Activated CD4-positive, alpha-beta T cell treated with anti-CD3 and anti-CD28 coated beads, Interleukin-2, amount 50 U/mL, for 4 hours (primary cell): ENCODE measurements around the gene RNU6-1.

Experiments
- DNase-seq, 2 experiments: peaks; one replicate each; pipeline ENCODE4 v3.0.0-alpha.2; 2020

Gene RNU6-1

DNA sequence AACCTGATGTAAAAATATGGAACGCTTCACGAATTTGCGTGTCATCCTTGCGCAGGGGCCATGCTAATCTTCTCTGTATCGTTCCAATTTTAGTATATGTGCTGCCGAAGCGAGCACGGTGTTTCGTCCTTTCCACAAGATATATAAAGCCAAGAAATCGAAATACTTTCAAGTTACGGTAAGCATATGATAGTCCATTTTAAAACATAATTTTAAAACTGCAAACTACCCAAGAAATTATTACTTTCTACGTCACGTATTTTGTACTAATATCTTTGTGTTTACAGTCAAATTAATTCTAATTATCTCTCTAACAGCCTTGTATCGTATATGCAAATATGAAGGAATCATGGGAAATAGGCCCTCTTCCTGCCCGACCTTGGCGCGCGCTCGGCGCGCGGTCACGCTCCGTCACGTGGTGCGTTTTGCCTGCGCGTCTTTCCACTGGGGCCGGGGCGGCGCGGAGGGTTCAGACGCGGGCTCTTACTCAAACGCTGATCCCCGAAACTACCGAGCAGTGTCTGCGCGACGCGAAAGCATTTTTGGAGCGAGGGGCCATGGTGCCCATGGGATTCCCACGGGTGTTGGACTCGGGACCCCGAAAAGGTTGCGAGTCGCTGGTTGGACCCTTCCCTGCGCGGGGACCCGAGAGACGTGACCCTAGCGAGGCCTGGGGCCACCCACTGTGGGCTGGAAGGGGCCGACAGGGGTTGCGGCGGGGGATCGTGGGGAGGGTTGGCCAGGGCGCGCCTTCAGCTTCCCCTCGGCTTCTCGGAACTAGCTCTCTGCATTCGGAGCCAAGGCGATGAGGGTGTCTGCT, at the start of gene RNU6-1:
TSS of gene RNU6-1 (minus strand) at position 117 of the 820 bp plus-strand sequence.
- DNase-seq: peak; percentile 95

DNA sequence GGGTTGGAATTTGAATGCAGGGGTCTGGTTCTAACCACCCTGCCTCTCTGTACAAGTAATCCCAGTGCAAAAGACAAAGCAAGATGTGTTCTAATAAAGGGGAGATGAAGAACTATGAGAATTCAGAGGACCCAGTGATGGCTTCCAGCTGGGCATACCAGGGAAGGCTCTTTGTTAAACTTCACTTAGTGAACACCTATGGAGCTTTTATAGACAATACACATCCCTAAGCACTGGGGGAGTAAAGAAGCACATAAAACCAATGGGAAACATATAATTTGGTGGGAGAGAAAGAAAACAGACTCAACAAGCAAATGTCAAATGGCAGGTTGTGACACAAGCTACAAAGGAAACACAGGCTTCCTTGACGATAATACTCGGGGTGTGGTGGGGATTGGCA, 47.9 kb upstream of the RNU6-1 start:
- DNase-seq: no peak

DNA sequence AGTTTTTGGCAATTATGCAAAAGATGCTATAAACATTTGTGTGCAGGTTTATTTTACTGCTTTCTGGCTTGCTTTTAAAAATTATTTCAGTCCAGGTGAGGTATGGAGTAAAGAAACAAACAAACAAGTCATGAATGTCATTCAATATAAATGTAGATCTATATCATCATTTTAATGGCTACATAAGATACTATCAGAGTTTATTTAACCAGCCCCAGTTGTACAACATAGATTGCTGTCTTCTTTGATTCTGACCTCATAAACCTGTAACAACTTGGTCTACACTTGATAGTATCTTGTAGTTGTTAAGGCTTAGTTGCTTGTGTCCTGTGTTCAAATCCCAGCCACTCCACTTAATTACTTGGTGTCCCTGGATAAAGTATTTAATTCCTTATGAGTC, 46.0 kb upstream of the RNU6-1 start:
- DNase-seq: no peak

DNA sequence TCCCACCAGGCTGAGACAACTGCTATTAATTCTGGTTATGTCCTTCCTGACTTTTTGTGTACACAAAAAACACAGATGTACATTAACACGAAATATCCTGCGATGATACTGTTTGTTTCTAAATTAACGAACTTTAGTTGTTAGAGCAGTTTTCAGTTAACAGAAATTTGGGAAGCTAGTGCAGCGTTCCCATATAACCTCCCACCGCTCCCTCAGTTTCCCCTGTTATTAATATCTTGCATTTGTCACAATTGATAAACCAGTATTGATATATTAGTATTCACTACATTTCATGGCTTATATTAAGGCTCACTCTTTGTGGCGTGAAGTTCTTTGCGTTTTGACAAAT, 45.3 kb upstream of the RNU6-1 start:
- no peak for DNase-seq

DNA sequence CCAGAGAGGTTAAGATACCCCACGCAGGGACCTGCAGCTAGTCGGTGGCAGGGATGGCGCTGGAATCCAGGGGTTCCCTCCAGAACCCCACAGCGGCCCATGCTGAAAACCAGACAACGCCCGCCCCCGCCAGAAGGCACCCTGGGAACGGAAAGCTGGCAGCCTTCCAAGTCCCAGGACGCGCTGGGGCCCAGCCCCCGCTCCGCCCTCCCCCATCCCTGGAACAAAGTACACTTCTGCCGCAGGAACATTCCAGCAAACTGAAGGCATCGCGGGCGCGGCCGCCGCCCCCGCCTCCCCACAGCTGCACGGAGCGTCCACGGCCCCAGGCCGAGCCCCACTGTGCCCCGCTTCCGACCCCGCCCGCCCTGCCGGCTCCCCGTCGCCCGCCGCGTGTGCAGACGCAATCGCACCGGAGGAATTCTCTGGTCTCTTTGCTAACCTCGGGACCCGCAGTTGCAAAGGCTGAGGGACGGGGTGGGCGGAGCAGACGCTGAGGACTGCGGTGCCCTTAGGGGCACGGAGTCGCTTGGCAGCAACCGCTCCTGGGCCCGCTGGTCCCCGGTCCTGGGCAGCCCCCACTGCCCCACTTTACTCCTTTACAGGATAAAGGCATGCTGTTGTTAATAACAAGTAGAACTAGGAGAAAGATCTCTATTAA, 44.8 kb upstream of the RNU6-1 start:
- DNase-seq: peak; percentile 51 to 52

DNA sequence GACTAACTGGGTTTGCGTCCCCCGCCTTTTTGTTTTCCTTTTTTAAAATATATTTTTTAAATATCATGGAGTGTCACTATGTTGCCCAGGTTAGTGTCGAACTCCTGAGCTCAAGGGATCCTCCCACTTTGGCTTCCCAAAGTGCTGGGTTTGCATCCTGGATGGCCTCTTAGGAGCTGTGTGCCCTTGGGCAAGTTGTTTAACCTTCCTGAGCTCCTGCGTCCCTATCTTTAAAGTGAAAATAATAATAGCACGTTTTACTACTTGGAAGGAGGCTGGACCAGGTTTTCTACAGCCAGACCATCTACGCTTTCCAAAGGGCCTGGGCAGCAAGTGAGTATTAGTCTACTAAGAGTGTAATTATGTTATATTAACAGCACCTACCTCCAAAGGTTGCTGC, 44.2 kb upstream of the RNU6-1 start:
- no peak for DNase-seq

DNA sequence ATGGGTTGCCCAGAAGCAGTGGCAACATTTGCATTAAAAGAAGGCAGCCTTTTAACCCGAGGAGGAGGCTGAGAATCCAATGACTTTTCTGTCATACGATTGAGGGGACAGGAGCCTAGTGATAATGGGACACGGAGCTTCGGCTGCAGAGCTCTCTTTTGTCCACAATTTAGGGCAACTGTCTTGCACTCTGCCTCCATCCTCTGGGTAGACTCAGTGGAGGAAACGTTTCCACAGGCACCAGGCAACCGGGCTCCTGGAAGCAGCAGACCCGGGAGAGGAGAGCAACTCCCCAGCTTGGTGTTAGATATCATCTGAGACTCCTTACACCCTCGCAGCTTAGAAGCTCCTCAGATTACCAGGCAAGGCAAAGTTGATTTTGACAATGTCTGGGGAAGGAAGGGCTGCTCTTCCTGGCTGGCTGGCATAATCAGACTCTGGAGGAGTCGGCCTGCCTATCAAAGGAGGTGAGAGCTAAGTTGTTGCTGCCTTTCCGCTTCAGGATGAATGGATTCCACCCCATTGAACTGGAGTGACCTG, 43.5 kb upstream of the RNU6-1 start:
- DNase-seq: no peak

DNA sequence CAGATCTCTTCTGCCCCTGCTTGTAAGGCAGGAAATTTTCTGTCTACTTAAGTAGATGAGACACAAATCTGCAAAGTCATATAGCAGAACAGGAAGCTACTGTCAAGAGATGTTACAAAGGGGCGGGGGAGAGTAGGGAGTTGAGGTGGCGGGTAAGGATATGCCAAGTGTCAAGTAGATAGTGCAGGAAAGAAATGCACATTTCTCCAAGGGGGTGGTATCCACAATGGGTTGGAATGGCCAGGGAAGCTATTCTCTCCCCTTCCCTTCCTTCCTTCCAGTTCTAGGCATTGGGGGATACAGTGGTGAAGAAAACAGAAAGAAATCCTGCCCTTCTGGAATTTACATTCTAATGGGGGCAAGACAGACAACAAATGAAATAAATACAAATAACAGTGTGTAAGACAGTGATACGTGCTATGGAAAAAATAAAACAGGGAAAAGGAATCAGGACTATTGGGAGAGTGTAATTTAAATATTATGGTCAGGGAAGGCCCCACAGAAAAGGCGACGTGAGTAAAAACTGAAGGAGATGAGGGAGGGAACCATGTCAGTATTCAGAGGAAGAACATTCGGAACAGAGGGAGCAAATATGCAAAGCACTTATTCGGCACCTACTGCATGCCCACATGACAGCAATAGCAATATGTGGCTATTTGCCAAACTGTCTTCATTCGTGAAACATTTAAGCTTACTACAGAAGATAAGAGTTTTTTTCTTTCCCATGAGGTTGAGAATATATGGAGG, 42.8 kb upstream of the RNU6-1 start:
- no peak for DNase-seq

DNA sequence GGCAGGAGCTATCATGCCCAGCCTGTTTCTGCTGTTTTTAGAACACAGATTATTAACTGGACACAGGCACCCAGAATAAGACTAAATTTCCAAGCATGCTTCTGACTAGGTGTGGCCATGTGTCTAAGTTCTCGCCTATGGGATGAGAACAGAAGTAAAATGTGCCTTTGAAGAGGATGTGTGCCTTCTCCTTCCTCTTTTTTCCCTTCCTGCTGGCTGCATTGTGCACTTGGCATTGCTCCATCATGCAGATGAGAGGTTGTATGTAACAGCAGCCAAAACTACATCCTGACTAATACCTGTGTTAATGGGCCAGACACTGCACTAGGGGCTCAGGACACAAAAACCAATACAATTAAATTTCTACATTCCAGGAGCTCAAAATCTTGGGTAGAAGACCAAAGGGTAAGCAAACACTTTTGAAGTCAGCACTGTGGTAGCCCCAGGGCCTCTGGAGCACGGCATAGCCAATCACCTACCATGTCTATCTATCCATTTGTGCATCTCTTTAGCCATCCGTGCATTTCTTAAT, 40.9 kb upstream of the RNU6-1 start:
- DNase-seq: no peak

DNA sequence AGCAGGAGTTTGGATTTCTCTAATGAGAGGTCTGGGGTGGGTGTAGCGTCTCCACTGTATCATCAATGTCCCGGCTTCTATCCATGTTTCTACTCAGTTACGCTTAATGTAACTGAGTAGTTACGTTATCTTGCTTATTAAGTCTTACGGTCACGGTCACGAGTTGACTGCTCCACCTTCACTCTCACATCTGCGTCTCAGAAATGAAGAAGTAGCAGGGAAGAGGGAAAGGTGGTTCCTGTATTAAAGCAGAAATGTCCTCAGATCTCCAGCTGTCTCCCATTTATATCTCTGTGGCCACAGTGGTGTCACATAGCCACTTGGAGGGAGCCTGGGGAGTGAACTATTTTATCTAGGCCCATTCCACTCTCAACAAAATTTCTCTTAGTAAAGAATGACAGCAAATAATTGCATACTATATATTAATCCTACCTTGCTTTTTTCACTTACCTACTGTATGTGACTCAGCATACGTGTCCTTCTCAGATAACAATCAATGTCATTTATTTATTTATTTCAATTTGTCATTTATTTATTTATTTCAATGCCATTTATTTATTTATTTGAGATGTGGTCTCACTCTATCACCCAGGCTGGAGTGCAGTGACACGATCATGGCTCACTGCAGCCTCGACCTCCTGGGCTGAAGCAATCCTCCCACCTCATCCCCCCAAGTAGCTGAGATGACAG, 39.7 kb upstream of the RNU6-1 start:
- DNase-seq: no peak

DNA sequence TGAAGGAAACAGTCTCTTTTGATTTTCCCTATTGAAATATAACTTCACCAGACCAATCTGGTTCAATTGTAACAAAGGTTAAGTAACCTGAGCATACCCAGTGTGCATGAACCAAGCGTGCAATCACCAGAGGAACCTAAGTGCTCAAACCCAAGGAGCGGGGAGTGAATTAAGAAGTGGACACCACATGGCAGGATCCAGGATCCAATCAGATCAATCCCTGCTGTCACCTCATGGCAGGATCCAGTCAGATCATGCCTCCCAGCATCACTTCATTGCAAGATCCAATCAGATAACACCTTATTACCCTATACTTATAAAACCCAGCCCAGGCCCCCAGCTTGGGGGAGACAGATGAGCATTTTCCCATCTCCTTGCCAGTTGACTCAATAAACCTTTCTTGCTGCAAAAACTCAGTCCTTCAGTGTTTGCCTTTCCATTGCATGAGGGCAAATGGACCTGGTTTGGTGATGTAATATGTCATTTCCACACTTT, 38.9 kb upstream of the RNU6-1 start:
- DNase-seq: no peak

DNA sequence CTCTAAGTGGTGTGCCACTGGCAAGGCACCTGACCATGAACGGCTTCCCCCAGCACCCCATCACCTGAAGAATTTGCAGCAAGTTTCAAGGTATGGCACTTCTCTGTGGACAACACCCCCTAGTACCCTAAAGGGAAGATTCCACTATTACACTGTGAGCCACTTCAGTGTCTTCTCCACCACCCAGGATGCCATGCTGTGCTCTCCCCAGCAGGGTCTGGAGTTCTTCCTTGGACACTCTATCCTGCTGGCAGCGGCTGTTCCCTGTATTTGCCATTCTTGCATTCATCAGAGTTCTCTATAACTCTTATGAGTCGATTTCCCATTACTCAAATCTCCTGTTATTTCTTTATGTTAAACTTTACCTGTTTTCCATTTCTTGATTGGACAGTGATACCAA, 33.9 kb upstream of the RNU6-1 start:
- DNase-seq: no peak

DNA sequence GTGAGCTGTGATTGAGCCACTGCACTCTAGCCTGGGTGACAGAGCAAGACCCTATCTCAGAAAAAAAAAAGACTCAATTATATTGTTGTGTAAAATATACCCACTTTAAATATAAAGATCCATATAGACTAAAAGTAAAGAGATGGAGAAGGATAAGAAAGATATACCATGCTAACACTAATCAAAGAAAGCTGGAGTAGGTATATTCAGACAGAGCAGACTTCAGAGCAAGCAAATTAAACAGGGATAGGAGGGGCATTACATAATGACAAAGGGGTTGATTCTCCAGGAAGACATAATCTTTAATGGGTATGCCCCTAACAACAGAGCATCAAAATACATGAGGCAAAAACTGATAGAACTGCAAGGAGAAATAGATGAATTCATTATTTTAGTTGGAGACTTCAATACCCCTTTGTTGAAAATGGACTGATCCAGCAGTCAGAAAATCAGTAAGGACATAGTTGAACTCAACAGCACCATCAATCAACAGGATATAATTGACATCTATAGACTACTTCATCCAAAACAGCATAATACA, 31.1 kb upstream of the RNU6-1 start:
- DNase-seq: no peak

DNA sequence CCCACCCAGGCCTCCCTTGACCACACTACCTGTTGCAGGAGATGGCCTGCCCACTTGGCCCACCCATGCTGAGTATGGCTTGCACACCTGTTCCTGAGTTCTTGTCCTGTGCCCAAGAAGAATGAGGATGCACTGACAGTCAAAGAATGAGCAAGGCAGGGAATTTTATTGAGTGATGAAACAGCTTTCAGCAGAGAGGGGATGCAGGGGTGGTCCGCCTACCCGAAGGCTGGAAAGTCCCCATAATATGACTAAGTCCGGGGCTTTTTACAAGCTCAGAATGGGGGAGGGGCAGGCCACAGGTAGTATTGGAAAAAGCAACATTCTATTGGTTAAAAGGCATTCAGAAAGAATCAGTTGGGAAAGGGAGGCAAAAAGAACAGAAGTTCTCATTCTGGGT, 29.9 kb upstream of the RNU6-1 start:
- DNase-seq: no peak

DNA sequence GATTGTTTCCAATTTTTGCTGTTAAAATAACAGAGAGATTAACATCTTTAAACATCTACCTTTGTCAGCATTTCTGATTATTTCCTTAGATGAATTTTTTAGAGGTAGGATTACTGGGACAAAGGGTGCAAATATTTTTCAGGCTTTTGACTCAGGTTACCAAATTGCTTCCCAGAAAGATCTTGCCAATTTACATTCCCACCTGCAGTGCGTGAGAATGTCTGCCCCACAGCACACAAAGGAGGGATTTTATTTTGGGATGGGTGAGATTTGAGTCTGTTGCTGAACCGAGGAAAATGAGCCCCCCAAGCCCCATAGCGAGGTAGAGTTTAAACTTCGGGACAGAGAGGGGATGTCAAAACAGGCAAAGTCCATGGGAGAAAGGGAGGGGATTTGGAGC, 25.9 kb upstream of the RNU6-1 start:
- no peak for DNase-seq

DNA sequence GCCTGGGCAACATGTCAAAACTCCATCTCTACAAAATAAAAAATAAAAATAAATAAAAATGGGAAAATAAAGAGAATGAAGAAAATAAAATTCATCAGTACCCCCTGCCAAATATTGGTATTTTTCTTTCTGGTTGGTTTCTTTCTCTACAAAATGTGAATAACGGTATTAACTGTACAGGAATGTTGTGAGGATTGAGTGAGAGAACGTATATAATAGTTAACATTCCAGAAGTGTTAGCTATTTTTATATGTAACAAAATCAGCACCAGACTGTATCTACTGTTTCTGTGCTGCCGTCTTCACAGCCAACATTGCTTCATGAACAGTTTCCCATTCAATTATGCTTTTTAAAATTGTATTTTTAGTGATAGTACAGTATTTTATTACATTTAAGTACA, 25.5 kb upstream of the RNU6-1 start:
- DNase-seq: no peak

DNA sequence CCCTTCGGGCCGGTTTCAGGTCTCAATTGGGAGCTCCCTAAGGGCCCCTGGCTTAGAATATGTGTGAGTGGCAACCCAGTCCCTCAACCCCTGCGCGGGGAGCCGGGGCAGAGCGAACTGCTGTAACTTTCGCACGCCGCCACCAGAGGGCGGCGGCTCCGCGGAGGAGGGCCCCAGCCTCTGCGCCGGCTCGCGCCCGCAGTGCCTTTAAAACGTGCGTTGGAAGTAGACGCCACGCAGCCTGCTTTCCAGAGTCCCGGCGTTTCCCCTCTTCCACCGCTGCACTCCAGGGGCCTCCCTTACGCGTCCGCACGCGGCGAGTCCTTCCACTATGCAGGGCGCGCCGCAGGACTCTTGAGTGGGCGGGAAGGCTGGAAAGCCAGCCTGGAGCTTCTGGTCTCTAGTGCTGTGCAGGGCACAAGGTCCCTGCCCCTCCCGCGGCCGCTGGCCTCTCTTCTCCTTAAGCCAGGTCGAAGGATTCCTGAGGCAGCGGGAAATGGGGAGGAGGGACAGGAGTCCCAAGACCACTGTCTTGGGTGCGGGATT, 23.7 kb upstream of the RNU6-1 start:
- peak; percentile 59 to 62 for DNase-seq

DNA sequence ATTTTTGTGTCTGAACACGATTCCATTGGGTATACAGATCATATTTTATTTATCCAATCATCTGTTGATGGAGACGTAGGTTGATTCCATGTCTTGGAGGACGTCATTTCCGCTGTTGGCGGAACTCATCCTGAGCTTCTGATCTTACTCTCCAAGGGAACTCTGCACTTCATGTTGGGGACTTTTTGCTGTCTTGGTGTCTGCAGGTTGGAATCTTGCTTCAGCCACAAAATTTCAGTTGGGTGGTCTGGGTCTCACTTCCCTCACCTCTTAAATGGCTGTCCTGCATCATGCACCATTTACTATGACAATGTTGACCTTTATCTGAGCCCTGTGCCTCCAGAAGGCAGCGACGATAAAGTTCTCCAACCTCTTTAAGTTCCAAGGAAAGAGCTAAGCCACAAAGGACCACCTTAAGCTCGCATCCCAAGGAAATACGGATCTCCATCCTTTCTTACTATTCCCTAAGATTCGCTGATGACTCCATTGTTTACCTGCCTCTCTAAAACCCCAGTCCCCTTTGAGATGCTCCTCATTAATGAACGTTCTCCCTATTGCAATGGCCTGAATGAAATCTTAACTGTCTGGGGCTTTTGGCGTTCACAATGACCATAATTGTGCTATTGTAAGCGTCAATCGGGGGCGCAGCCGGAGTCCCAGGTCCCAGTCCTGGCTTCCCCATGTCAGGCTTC, 23.1 kb upstream of the RNU6-1 start:
- no peak for DNase-seq

DNA sequence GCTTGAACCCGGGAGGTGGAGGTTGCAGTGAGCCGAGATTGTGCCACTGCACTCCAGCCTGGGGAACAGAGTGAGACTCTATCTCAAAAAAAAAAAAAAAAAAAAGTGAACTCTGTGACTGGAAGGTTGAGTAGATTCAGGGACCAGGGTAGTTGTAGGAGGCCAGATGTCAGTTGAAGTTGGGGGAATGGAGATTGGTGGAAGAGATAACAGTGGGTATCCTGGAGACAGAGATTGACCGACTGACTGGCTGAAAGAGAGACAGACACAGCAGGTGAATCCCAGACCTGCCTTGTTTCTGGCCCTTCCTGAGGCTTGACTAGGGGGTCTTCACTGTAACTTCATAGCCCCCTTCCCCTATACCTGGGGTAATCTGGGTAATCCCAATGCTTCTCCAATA, 22.1 kb upstream of the RNU6-1 start:
- no peak for DNase-seq

DNA sequence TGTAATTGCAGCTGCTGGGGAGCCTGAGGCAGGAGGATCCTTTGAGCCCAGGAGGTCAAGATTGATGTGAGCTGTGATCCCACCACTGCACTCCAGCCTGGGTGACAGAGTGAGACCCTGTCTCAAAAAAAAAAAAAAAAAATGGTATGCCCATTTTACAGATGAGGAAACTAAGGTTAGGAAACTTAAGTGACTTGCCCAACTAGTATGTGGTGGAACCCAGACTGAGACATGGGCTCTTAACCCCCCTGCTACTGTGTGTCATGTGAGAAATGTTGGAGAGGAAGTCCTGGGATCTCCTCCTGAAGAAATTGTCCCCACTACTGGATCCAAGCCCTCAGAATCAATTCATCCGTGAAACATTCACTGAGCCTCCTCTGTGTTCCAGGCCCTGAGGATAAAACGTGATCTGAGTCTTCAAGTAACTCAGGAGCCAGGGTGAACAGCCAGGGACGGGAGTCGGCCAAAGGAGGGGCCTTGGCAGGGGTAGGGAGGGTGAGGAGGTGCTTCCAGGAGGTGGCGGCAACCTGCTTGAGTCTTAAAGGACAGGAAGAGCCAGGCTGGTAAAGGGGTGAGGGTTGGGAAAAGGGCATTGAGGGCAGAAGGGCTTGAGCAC, 19.6 kb upstream of the RNU6-1 start:
- DNase-seq: no peak

DNA sequence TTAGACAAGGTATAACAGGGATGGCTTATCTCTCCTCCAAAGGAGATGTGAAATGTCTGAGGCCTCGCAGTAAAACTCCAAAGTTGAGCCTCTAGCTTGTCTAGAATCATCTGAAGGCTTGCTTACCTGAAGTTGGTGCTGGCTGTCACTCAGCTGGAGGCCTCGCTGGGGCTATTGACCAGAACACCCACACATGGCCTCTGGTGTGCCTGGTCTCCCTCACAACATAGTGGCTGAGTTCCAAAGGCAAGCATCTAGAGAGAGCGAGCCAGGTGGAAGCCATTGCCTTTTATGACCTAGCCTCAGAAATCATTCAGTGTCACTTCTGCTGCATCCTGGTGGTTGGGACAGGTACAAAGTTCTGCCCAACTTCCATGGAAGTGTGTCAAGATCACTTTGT, 17.4 kb upstream of the RNU6-1 start:
- DNase-seq: no peak
